IMR-90 (cell line): ENCODE measurements around the gene AP2B1. TPM values are rescaled to one million over a fixed set of nuclear protein-coding genes. Genes with fewer than 3 reads are reported as not detected.

ENCODE experiments used
- ATAC-seq: fragments of 200-7000 bp; cut with Tn5 transposase; 2 replicates; pipeline ENCODE4 v1.9.1; 2020; ENCODE audit warnings: low read depth, mild to moderate bottlenecking, moderate library complexity
- BruUV-seq: library from RNA; stranded (reverse); fragments of 400-500 nt; replicated peaks from 2 replicates; lab custom pipeline; 2021; lab: Mats Ljungman, UMichigan
- CTCF ChIA-PET: fragments of 300-600 bp; formaldehyde crosslinking; extraction: SDS; loops from one replicate; lab custom pipeline; 2021; ENCODE audit warnings: antibody characterized with exemption; lab: Yijun Ruan, JAX
- POLR2A ChIA-PET: fragments of 300-600 bp; sonication (Branson Sonifier 250); formaldehyde crosslinking; loops from one replicate; lab custom pipeline; 2022; ENCODE audit warnings: antibody characterized with exemption; ENCODE audit not compliant: unreplicated experiment; lab: Charles Lee
- DNase-seq: peaks from one replicate; pipeline ENCODE4 v3.0.0; 2013
- H2AFZ ChIP-seq: replicated peaks from 2 replicates; pipeline ENCODE3; 2013; ENCODE audit warnings: low read length, mild to moderate bottlenecking; ENCODE audit not compliant: poor library complexity
- H2AK5ac ChIP-seq: 2 replicates; pipeline ENCODE4 v1.6.1; 2013; ENCODE audit warnings: low read depth, low read length, inconsistent platforms
- H2AK9ac ChIP-seq: replicated peaks from 2 replicates; pipeline ENCODE3; 2013; ENCODE audit warnings: mild to moderate bottlenecking, low read depth, low read length, moderate library complexity; ENCODE audit not compliant: poor library complexity
- H2BK120ac ChIP-seq: 2 replicates; pipeline ENCODE4 v1.6.1; 2013; ENCODE audit warnings: low read depth, low read length, inconsistent platforms
- H2BK15ac ChIP-seq: 3 replicates; pipeline ENCODE4 v1.6.1; 2013; ENCODE audit warnings: low read depth, low read length, inconsistent platforms
- H2BK20ac ChIP-seq: 2 replicates; pipeline ENCODE4 v1.6.1; 2013; ENCODE audit warnings: low read depth, mild to moderate bottlenecking, inconsistent platforms, low read length, moderate library complexity
- H2BK5ac ChIP-seq: 2 replicates; pipeline ENCODE4 v1.6.1; 2013; ENCODE audit warnings: mild to moderate bottlenecking, low read depth, low read length, inconsistent platforms; ENCODE audit not compliant: poor library complexity, severe bottlenecking
- H3K14ac ChIP-seq: replicated peaks from 2 replicates; pipeline ENCODE4 v1.6.1; 2013; ENCODE audit warnings: low read depth, low read length, inconsistent platforms
- H3K18ac ChIP-seq: 2 replicates; pipeline ENCODE4 v1.6.1; 2013; ENCODE audit warnings: low read depth, low read length, control low read depth
- H3K23ac ChIP-seq: 2 replicates; pipeline ENCODE4 v1.6.1; 2013; ENCODE audit warnings: low read depth, low read length, inconsistent platforms
- H3K27ac ChIP-seq: 2 replicates; pipeline ENCODE4 v1.5.1; 2013; ENCODE audit warnings: mild to moderate bottlenecking, control low read depth, low read length; ENCODE audit not compliant: insufficient read depth
- H3K27me3 ChIP-seq: 2 replicates; pipeline ENCODE4 v1.6.1; 2013; ENCODE audit warnings: low read length; ENCODE audit not compliant: control insufficient read depth, insufficient read depth
- H3K36me3 ChIP-seq: 2 replicates; pipeline ENCODE4 v1.6.1; 2013; ENCODE audit warnings: low read length, mixed read lengths; ENCODE audit not compliant: control insufficient read depth, insufficient read depth
- H3K4ac ChIP-seq: 2 replicates; pipeline ENCODE4 v1.6.1; 2013; ENCODE audit warnings: low read depth, low read length, inconsistent platforms
- H3K4me1 ChIP-seq: 2 replicates; pipeline ENCODE4 v1.6.1; 2013; ENCODE audit warnings: low read length, mixed read lengths; ENCODE audit not compliant: control insufficient read depth, insufficient read depth
- H3K4me2 ChIP-seq: 2 replicates; pipeline ENCODE4 v1.6.1; 2013; ENCODE audit warnings: low read depth, mild to moderate bottlenecking, control low read depth, low read length, moderate library complexity
- H3K4me3 ChIP-seq: 2 replicates; pipeline ENCODE4 v1.5.1; 2013; ENCODE audit warnings: low read depth, mild to moderate bottlenecking, control low read depth, low read length, moderate library complexity; ENCODE audit not compliant: insufficient read depth
- H3K56ac ChIP-seq: 2 replicates; pipeline ENCODE4 v1.6.1; 2013; ENCODE audit warnings: low read length, inconsistent platforms; ENCODE audit not compliant: insufficient read depth; ENCODE audit errors: extremely low read depth
- H3K79me1 ChIP-seq, 2 experiments: 2 replicates each; pipeline ENCODE4 v1.6.1; 2013; ENCODE audit warnings: low read length in 2 of 2, inconsistent platforms in 1 of 2, low read depth in 1 of 2
- H3K9ac ChIP-seq: 2 replicates; pipeline ENCODE4 v1.6.1; 2013; ENCODE audit warnings: low read depth, low read length, control low read depth
- H3K9me1 ChIP-seq: 2 replicates; pipeline ENCODE4 v1.6.1; 2013; ENCODE audit warnings: low read length, inconsistent platforms; ENCODE audit not compliant: insufficient read depth
- H3K9me3 ChIP-seq: 2 replicates; pipeline ENCODE4 v1.6.1; 2013; ENCODE audit warnings: low read length; ENCODE audit not compliant: control insufficient read depth, insufficient read depth
- H4K20me1 ChIP-seq: 2 replicates; pipeline ENCODE4 v1.6.1; 2013; ENCODE audit warnings: low read length, inconsistent platforms; ENCODE audit not compliant: insufficient read depth
- H4K5ac ChIP-seq: 2 replicates; pipeline ENCODE4 v1.6.1; 2013; ENCODE audit warnings: mild to moderate bottlenecking, low read depth, low read length, control low read depth
- H4K8ac ChIP-seq, 2 experiments: 2 replicates each; pipeline ENCODE4 v1.6.1; 2013; ENCODE audit warnings: low read depth in 2 of 2, low read length in 2 of 2, control low read depth in 1 of 2, inconsistent platforms in 1 of 2
- H4K91ac ChIP-seq: 2 replicates; pipeline ENCODE4 v1.6.1; 2013; ENCODE audit warnings: low read depth, low read length, inconsistent platforms; ENCODE audit not compliant: insufficient read depth
- BHLHE40 ChIP-seq: fragments of 150-350 bp; IDR thresholded peaks from 2 replicates; pipeline ENCODE4 v1.6.1; 2016; ENCODE audit warnings: mild to moderate bottlenecking, low read depth, low read length
- CEBPB ChIP-seq: IDR thresholded peaks from 2 replicates; pipeline ENCODE4 v1.6.1; 2012; ENCODE audit warnings: low read depth, low read length, improper control_type of control experiment
- CHD1 ChIP-seq: IDR thresholded peaks from 2 replicates; pipeline ENCODE4 v1.6.1; 2012; ENCODE audit warnings: low read depth, low read length, improper control_type of control experiment
- CTCF ChIP-seq: conservative IDR thresholded peaks from 2 replicates; pipeline ENCODE4 v1.5.1; 2012; ENCODE audit warnings: mild to moderate bottlenecking, low read depth, low read length, improper control_type of control experiment
- ELK1 ChIP-seq: fragments of 150-350 bp; IDR thresholded peaks from 2 replicates; pipeline ENCODE4 v1.6.1; 2016; ENCODE audit warnings: low read depth, mild to moderate bottlenecking, low read length, moderate library complexity, borderline replicate concordance
- FOS ChIP-seq: fragments of 150-350 bp; IDR thresholded peaks from 2 replicates; pipeline ENCODE4 v1.6.1; 2016; ENCODE audit warnings: low read depth, low read length
- MAFK ChIP-seq: IDR thresholded peaks from 2 replicates; pipeline ENCODE4 v1.6.1; 2012; ENCODE audit warnings: low read depth, low read length, improper control_type of control experiment
- MAZ ChIP-seq: IDR thresholded peaks from 2 replicates; pipeline ENCODE4 v1.6.1; 2012; ENCODE audit warnings: low read depth, mild to moderate bottlenecking, low read length, improper control_type of control experiment, moderate library complexity, borderline replicate concordance
- MXI1 ChIP-seq: IDR thresholded peaks from 2 replicates; pipeline ENCODE4 v1.6.1; 2012; ENCODE audit warnings: low read depth, mild to moderate bottlenecking, low read length, moderate library complexity, borderline replicate concordance
- NFE2L2 ChIP-seq: fragments of 150-350 bp; IDR thresholded peaks from 2 replicates; pipeline ENCODE4 v1.6.1; 2016; ENCODE audit warnings: low read depth, mild to moderate bottlenecking, low read length
- POLR2A ChIP-seq: IDR thresholded peaks from 2 replicates; pipeline ENCODE4 v1.6.1; 2012; ENCODE audit warnings: mild to moderate bottlenecking, low read depth, low read length
- RAD21 ChIP-seq: IDR thresholded peaks from 2 replicates; pipeline ENCODE4 v1.6.1; 2012; ENCODE audit warnings: low read length, improper control_type of control experiment
- RCOR1 ChIP-seq: IDR thresholded peaks from 2 replicates; pipeline ENCODE4 v1.6.1; 2012; ENCODE audit warnings: mild to moderate bottlenecking, low read length, improper control_type of control experiment; ENCODE audit not compliant: insufficient replicate concordance
- RFX5 ChIP-seq: IDR thresholded peaks from 2 replicates; pipeline ENCODE4 v1.8.0; 2012; ENCODE audit warnings: low read depth, mild to moderate bottlenecking, low read length, moderate library complexity
- SMC3 ChIP-seq: fragments of 150-350 bp; IDR thresholded peaks from 2 replicates; pipeline ENCODE4 v1.6.1; 2016; ENCODE audit warnings: low read depth, mild to moderate bottlenecking, antibody characterized with exemption, low read length, moderate library complexity
- USF2 ChIP-seq: fragments of 150-350 bp; IDR thresholded peaks from 2 replicates; pipeline ENCODE4 v1.6.1; 2017; ENCODE audit warnings: mild to moderate bottlenecking, antibody characterized with exemption, low read length, low read depth
- whole genome bisulfite sequencing, 2 experiments: methylation state at CpG; one replicate each; pipeline versions ENCODE4 v1.1.5 to v1.1.7; 2013; ENCODE audit warnings: missing lambda C conversion rate in 2 of 2; ENCODE audit not compliant: insufficient read length in 1 of 2; ENCODE audit errors: extremely low coverage in 2 of 2; 5-methylcytosine and 5-hydroxymethylcytosine counted together
- dilution Hi-C: fragments of 300-500 bp; cut with HindIII; formaldehyde crosslinking; loops from one replicate; pipeline ENCODE4 v1.14.3; 2018; ENCODE audit warnings: low sequenced_read_pairs; ENCODE audit not compliant: unreplicated experiment
- in situ Hi-C: fragments of 300-500 bp; cut with MboI; formaldehyde crosslinking; loops from 3 replicates; pipeline ENCODE4 v1.14.3; 2019; ENCODE audit warnings: low sequenced_read_pairs, inconsistent platforms, mixed read lengths
- intact Hi-C: fragments of 100-400 bp; cut with micrococcal nuclease; formaldehyde crosslinking; loops from 2 replicates; pipeline ENCODE4 v1.10.0; 2022
- polyA plus RNA-seq, 3 experiments: library from polyadenylated mRNA; depleted of rRNA; stranded (reverse); fragments of >200 nt; gene quantifications; 2 replicates each; pipeline ENCODE4 v1.2.3, GENCODE V29; 2012; ENCODE audit warnings: low replicate concordance in 1 of 3
- total RNA-seq: library from RNA; depleted of rRNA; stranded (reverse); fragments of >200 nt; gene quantifications from 2 replicates; pipeline ENCODE4 v1.2.3, GENCODE V29; 2012

The AP2B1 gene
- total and polyA plus RNA-seq, 2 of the 4 experiments (the other 2 are of a cell fraction): 102 to 125 TPM

- Histone ChIP-seq H3K27ac (no peak overlapping the region), H2BK15ac (no peak overlapping the region), H3K23ac (no peak overlapping the region), H2BK120ac (no peak overlapping the region), H3K9ac (no peak overlapping the region), H3K14ac (no peak overlapping the region), H3K9me3 (no peaks in the 10 kb centered on the region), H3K27me3 (no peaks in the 10 kb centered on the region), H2AFZ (no peak overlapping the region), H2BK5ac (no peak overlapping the region), H3K18ac (no peak overlapping the region), H3K9me1 (peaks cover 9% of the 10 kb centered on the region), H3K4me1 (peaks cover 7% of the 10 kb centered on the region), H2AK9ac (no peak overlapping the region), H3K56ac (no peak overlapping the region), H3K4me3 (no peak overlapping the region), H2BK20ac (no peak overlapping the region), H3K36me3 (peaks cover 9% of the 10 kb centered on the region), H3K4ac (no peak overlapping the region), H2AK5ac (no peak overlapping the region), H4K91ac (no peak overlapping the region), H3K79me1 (peaks cover 10 to 32% of the 10 kb centered on the region in 2 experiments), H4K5ac (no peak overlapping the region), H4K20me1 (peaks cover 16% of the 10 kb centered on the region; the same call in 1 of the 2 replicates), H3K4me2 (no peak overlapping the region), H4K8ac (no peak overlapping the region)
- dilution Hi-C loops: no loop called here
- in situ Hi-C loops: no loop called here
- intact Hi-C loops: no loop called here
- no TSS peak for BruUV-seq
- ChIA-PET POLR2A (no interaction called here), CTCF (no interaction called here)
- no CpG with 5 or more reads among the region's 2 CpGs for WGBS, 2 experiments
- DNase-seq: peak; percentile 9
- peak; percentile 51 for ATAC-seq
- no peak for TF ChIP-seq RAD21
- TF ChIP-seq SMC3: no peak
- TF ChIP-seq MAFK: no peak
- TF ChIP-seq MAZ: no peak
- TF ChIP-seq RCOR1: no peak
- TF ChIP-seq POLR2A: no peak
- TF ChIP-seq USF2: no peak
- no peak for TF ChIP-seq NFE2L2
- no peak for TF ChIP-seq ELK1
- TF ChIP-seq CTCF: no peak
- TF ChIP-seq RFX5: no peak
- TF ChIP-seq BHLHE40: no peak
- TF ChIP-seq CHD1: no peak
- TF ChIP-seq FOS: no peak
- no peak for TF ChIP-seq MXI1
- no peak for TF ChIP-seq CEBPB
Observed at GRCh38 chr17:35717475-35717874, 130.4 kb downstream of the AP2B1 start.
